K562 (cell line): ENCODE measurements around the gene BCL2L1. TPM values are rescaled to one million over a fixed set of nuclear protein-coding genes. Genes with fewer than 3 reads are reported as not detected.

ENCODE experiments used
- FOXM1 ChIP-seq, 2 experiments: fragments of 450-650 bp in 1 of 2; sonication (generic) in 1 of 2; formaldehyde crosslinking in 1 of 2; IDR thresholded peaks; 2 replicates each; pipeline versions ENCODE4 v1.6.1 to v1.9.0; 2017 to 2022; ENCODE audit warnings: low read depth in 2 of 2, mild to moderate bottlenecking in 2 of 2, missing genetic modification reagents in 1 of 2, moderate library complexity in 1 of 2
- MCM7 ChIP-seq, 2 experiments: fragments of 450-650 bp; IDR thresholded peaks; 2 replicates each; pipeline ENCODE4 v1.6.1; 2016 to 2018
- PYGO2 ChIP-seq: fragments of 450-650 bp; IDR thresholded peaks from 2 replicates; pipeline ENCODE4 v1.6.1; 2016; ENCODE audit warnings: mild to moderate bottlenecking, missing genetic modification characterization, moderate library complexity, missing compliant biosample characterization
- TCFL5 ChIP-seq: fragments of 250-450 bp; sonication (Bioruptor Pico); conservative IDR thresholded peaks from 2 replicates; pipeline ENCODE4 v1.6.1; 2021; ENCODE audit warnings: mild to moderate bottlenecking, moderate library complexity, matching md5 sums
- THRAP3 ChIP-seq: fragments of 450-650 bp; IDR thresholded peaks from 2 replicates; pipeline ENCODE4 v1.6.1; 2016; ENCODE audit warnings: mild to moderate bottlenecking, inconsistent platforms, borderline replicate concordance
- ZFP1 ChIP-seq: fragments of 450-650 bp; formaldehyde crosslinking; IDR thresholded peaks from 2 replicates; pipeline ENCODE4 v1.4.0; 2020; ENCODE audit warnings: mild to moderate bottlenecking, mixed read lengths
- ZKSCAN1 ChIP-seq: fragments of 150-350 bp; IDR thresholded peaks from 2 replicates; pipeline ENCODE4 v1.6.1; 2016; ENCODE audit warnings: low read depth, low read length
- ZNF232 ChIP-seq: sonication (generic); formaldehyde crosslinking; IDR thresholded peaks from 2 replicates; pipeline ENCODE4 v1.8.0; 2022; ENCODE audit warnings: mild to moderate bottlenecking, missing genetic modification reagents
- polyA plus RNA-seq, 8 experiments: library from polyadenylated mRNA; depleted of rRNA in 4 of 8; stranded (reverse) in 5 of 8; unstranded in 3 of 8; fragments of >200 nt; fragmentation: Nextera tagmentation in 2 of 8; fragmentation: Illumina TruSeq in 1 of 8; extraction: Ambion mirVana in 2 of 8; extraction: Trizol in 1 of 8; gene quantifications; 2 replicates each; pipeline versions ENCODE4 v1.2.1 to v1.2.3, GENCODE V29; 2011 to 2014; ENCODE audit warnings: inconsistent platforms in 1 of 8, missing spikeins in 1 of 8
- total RNA-seq, 7 experiments: library from RNA; depleted of rRNA in 6 of 7; stranded (reverse); fragments of >200 nt in 6 of 7; fragmentation: Illumina TruSeq in 2 of 7; extraction: Trizol in 2 of 7; gene quantifications; 2 replicates each; pipeline versions ENCODE4 v1.2.1 to v1.2.3, GENCODE V29; 2011 to 2021; ENCODE audit warnings: low replicate concordance in 1 of 7
- TF ChIP-seq, protein P1 (sequence below): fragments of 450-650 bp; IDR thresholded peaks from 2 replicates; pipeline ENCODE4 v1.6.1; 2018; ENCODE audit warnings: mild to moderate bottlenecking, low read depth; ENCODE audit not compliant: partially characterized antibody
- TF ChIP-seq, protein P2 (sequence below), 2 experiments: fragments of 450-650 bp in 1 of 2; sonication (generic) in 1 of 2; formaldehyde crosslinking in 1 of 2; IDR thresholded peaks; 2 replicates each; pipeline versions ENCODE4 v1.7.1 to v1.9.0; 2016 to 2022; ENCODE audit warnings: inconsistent platforms in 1 of 2, mild to moderate bottlenecking in 1 of 2, missing genetic modification reagents in 1 of 2
- TF ChIP-seq, protein P3 (sequence below): conservative IDR thresholded peaks from 2 replicates; pipeline ENCODE4 v1.6.1; 2011; ENCODE audit warnings: low read depth, mild to moderate bottlenecking, low read length; ENCODE audit not compliant: control insufficient read depth
- TF ChIP-seq, protein P4 (sequence below): sonication (generic); formaldehyde crosslinking; IDR thresholded peaks from 2 replicates; pipeline ENCODE4 v1.8.0; 2022; ENCODE audit warnings: mild to moderate bottlenecking, missing genetic modification reagents

BCL2L1 gene
- total and polyA plus RNA-seq, 9 of the 15 experiments (the other 6 are each of a cell fraction or from before 2014, with no cell fraction given) = 3.3 to 182 (median 120) TPM

DNA sequence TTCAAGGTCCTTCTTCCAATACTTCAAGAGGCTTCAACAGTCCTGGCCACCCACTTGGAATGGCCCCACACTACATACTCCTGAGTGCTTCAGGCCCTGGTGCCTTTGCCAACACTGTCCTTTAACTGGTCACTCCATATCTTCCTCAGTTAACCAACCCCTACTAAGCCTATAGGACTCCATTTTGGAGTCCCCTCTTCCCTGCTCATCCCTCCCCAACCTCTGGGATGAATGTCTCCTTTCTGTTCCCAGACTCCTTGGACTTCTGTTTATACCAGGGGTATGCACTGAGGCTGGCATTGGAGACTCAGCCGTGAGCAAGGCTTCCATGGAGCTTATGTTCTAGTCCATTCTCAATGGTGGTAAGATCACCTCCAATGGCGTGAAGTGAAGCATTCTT, 51.3 kb downstream of the BCL2L1 start (continued):
- TF ChIP-seq, protein P1, sequence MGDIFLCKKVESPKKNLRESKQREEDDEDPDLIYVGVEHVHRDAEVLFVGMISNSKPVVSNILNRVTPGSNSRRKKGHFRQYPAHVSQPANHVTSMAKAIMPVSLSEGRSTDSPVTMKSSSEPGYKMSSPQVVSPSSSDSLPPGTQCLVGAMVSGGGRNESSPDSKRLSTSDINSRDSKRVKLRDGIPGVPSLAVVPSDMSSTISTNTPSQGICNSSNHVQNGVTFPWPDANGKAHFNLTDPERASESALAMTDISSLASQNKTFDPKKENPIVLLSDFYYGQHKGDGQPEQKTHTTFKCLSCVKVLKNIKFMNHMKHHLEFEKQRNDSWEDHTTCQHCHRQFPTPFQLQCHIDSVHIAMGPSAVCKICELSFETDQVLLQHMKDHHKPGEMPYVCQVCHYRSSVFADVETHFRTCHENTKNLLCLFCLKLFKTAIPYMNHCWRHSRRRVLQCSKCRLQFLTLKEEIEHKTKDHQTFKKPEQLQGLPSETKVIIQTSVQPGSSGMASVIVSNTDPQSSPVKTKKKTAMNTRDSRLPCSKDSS = no peak
- TF ChIP-seq THRAP3 (no peak), MCM7 (IDR thresholded peaks at IDR 0.05) (no peak), ZNF232 (no peak), PYGO2 (tag) (0 out of 2 replicates have a peak, but pooled peaks have one; percentile 33), ZKSCAN1 (no peak), FOXM1 (IDR thresholded peaks at IDR 0.05; ENCODE audit: low read depth) (no peak), FOXM1 (CRISPR knock-in tag; IDR thresholded peaks at IDR 0.05; ENCODE audit: low read depth) (no peak), ZFP1 (CRISPR knock-in tag) (0 out of 2 replicates have a peak, but pooled peaks have one; percentile 60), TCFL5 (CRISPR knock-in tag) (peak; percentile 60; the same call in 1 of the 2 replicates)
- TF ChIP-seq, protein P2, sequence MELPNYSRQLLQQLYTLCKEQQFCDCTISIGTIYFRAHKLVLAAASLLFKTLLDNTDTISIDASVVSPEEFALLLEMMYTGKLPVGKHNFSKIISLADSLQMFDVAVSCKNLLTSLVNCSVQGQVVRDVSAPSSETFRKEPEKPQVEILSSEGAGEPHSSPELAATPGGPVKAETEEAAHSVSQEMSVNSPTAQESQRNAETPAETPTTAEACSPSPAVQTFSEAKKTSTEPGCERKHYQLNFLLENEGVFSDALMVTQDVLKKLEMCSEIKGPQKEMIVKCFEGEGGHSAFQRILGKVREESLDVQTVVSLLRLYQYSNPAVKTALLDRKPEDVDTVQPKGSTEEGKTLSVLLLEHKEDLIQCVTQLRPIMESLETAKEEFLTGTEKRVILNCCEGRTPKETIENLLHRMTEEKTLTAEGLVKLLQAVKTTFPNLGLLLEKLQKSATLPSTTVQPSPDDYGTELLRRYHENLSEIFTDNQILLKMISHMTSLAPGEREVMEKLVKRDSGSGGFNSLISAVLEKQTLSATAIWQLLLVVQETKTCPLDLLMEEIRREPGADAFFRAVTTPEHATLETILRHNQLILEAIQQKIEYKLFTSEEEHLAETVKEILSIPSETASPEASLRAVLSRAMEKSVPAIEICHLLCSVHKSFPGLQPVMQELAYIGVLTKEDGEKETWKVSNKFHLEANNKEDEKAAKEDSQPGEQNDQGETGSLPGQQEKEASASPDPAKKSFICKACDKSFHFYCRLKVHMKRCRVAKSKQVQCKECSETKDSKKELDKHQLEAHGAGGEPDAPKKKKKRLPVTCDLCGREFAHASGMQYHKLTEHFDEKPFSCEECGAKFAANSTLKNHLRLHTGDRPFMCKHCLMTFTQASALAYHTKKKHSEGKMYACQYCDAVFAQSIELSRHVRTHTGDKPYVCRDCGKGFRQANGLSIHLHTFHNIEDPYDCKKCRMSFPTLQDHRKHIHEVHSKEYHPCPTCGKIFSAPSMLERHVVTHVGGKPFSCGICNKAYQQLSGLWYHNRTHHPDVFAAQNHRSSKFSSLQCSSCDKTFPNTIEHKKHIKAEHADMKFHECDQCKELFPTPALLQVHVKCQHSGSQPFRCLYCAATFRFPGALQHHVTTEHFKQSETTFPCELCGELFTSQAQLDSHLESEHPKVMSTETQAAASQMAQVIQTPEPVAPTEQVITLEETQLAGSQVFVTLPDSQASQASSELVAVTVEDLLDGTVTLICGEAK (IDR thresholded peaks at IDR 0.05) = 0 out of 2 replicates have a peak, but pooled peaks have one; percentile 15
- TF ChIP-seq, protein P2 (CRISPR knock-in tag; IDR thresholded peaks at IDR 0.05) = no peak
- TF ChIP-seq, protein P3, sequence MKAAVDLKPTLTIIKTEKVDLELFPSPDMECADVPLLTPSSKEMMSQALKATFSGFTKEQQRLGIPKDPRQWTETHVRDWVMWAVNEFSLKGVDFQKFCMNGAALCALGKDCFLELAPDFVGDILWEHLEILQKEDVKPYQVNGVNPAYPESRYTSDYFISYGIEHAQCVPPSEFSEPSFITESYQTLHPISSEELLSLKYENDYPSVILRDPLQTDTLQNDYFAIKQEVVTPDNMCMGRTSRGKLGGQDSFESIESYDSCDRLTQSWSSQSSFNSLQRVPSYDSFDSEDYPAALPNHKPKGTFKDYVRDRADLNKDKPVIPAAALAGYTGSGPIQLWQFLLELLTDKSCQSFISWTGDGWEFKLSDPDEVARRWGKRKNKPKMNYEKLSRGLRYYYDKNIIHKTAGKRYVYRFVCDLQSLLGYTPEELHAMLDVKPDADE = 0 out of 2 replicates have a peak, but pooled peaks have one; percentile 4
- TF ChIP-seq, protein P4, sequence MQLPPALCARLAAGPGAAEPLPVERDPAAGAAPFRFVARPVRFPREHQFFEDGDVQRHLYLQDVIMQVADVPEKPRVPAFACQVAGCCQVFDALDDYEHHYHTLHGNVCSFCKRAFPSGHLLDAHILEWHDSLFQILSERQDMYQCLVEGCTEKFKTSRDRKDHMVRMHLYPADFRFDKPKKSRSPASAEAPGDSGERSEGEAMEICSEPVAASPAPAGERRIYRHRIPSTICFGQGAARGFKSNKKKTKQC = no peak
